Measurements from ENCODE around the gene COL18A1. TPM values are rescaled to one million over a fixed set of nuclear protein-coding genes. Genes with fewer than 3 reads are reported as not detected.

Gene COL18A1
- polyA plus RNA-seq, 1 donor (not counting 4 experiments of a cell fraction or from before 2014, with no cell fraction given), result 13.0 TPM

GRCh38 chr21:45364468-45365185, 40.3 kb upstream of the COL18A1 start:
- DNase-seq (ENCODE audit: low read depth, low spot score) (no peak), FAIRE-seq (no peak)
- Histone ChIP-seq H3K9ac (ENCODE audit: control insufficient read depth, extremely low read depth, insufficient read depth, low read length) (peak overlapping the region; percentile 43), H4K20me1 (ENCODE audit: control insufficient read depth, extremely low read depth, insufficient read depth, low read length) (no peaks in the 10 kb centered on the region), H3K4me1 (ENCODE audit: control insufficient read depth, extremely low read depth, insufficient read depth, low read length) (peaks cover 14% of the 10 kb centered on the region), H2AFZ (ENCODE audit: control insufficient read depth, low read length) (peak overlapping the region; percentile 14), H3K36me3 (ENCODE audit: control insufficient read depth in 2 of 2, extremely low read depth in 1 of 2, insufficient read depth in 2 of 2, low read length in 2 of 2) (no peaks in the 10 kb centered on the region), H3K4me3 (ENCODE audit: control insufficient read depth in 2 of 3, extremely low read depth in 1 of 3, insufficient read depth in 2 of 3, low read depth in 1 of 3, low read length in 3 of 3) (no peak overlapping the region), H3K9me3 (ENCODE audit: control insufficient read depth, low read depth, low read length) (no peaks in the 10 kb centered on the region), H3K79me2 (ENCODE audit: control insufficient read depth, insufficient read depth, low read length) (no peaks in the 10 kb centered on the region), H3K4me2 (ENCODE audit: control insufficient read depth, extremely low read depth, insufficient read depth, low read depth, low read length) (peak overlapping the region; percentile 45), H3K27ac (ENCODE audit: control insufficient read depth, insufficient read depth, low read length) (peak overlapping the region; percentile 66), H3K9me1 (ENCODE audit: control insufficient read depth, extremely low read depth, insufficient read depth, low read length) (no peaks in the 10 kb centered on the region), H3K27me3 (ENCODE audit: control insufficient read depth, extremely low read depth, insufficient read depth, low read length) (peaks cover 4% of the 10 kb centered on the region)
- TF ChIP-seq, protein P1, sequence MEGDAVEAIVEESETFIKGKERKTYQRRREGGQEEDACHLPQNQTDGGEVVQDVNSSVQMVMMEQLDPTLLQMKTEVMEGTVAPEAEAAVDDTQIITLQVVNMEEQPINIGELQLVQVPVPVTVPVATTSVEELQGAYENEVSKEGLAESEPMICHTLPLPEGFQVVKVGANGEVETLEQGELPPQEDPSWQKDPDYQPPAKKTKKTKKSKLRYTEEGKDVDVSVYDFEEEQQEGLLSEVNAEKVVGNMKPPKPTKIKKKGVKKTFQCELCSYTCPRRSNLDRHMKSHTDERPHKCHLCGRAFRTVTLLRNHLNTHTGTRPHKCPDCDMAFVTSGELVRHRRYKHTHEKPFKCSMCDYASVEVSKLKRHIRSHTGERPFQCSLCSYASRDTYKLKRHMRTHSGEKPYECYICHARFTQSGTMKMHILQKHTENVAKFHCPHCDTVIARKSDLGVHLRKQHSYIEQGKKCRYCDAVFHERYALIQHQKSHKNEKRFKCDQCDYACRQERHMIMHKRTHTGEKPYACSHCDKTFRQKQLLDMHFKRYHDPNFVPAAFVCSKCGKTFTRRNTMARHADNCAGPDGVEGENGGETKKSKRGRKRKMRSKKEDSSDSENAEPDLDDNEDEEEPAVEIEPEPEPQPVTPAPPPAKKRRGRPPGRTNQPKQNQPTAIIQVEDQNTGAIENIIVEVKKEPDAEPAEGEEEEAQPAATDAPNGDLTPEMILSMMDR (optimal IDR thresholded peaks at IDR 0.05 in 1 of 3, IDR thresholded peaks at IDR 0.05 in 1 of 3, conservative IDR thresholded peaks at IDR 0.05 in 1 of 3; ENCODE audit: extremely low read depth in 1 of 3, insufficient read depth in 2 of 3, low read length in 3 of 3), result no peak
- TF ChIP-seq EZH2 (IDR thresholded peaks at IDR 0.05; ENCODE audit: low read length), result no peak
- dilution Hi-C loops (cut with MboI; ENCODE audit: extremely low pct_ligation_motif_present, low sequenced_read_pairs), result no loop called here

DNA sequence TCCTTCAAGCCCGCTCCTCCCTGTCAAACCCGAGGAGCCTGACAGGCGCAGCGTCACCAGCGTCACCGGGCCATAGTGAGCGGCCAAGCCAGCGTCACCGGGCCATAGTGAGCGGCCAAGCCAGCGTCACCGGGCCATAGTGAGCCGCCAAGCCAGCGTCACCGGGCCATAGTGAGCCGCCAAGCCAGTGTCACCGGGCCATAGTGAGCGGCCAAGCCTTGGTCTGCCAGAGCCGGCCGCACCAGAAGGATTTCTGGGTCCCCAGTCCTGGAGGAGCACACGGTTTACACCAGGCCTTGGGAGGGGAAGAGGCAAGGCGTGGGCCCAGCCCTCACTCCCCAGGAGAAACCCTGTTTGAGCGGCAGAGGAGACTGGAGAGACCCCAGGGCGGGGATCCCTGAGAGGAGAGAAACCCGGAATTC, 39.8 kb upstream of the COL18A1 start:
- Histone ChIP-seq H3K9ac (ENCODE audit: control insufficient read depth, extremely low read depth, insufficient read depth, low read length) (no peak overlapping the region), H4K20me1 (ENCODE audit: control insufficient read depth, extremely low read depth, insufficient read depth, low read length) (no peaks in the 10 kb centered on the region), H2AFZ (ENCODE audit: control insufficient read depth, low read length) (no peak overlapping the region), H3K27ac (ENCODE audit: control insufficient read depth, insufficient read depth, low read length) (no peak overlapping the region), H3K4me1 (ENCODE audit: control insufficient read depth, extremely low read depth, insufficient read depth, low read length) (peaks cover 14% of the 10 kb centered on the region), H3K4me2 (ENCODE audit: control insufficient read depth, extremely low read depth, insufficient read depth, low read depth, low read length) (no peak overlapping the region), H3K9me1 (ENCODE audit: control insufficient read depth, extremely low read depth, insufficient read depth, low read length) (no peaks in the 10 kb centered on the region), H3K9me3 (ENCODE audit: control insufficient read depth, low read depth, low read length) (no peaks in the 10 kb centered on the region), H3K4me3 (ENCODE audit: control insufficient read depth in 2 of 3, extremely low read depth in 1 of 3, insufficient read depth in 2 of 3, low read depth in 1 of 3, low read length in 3 of 3) (no peak overlapping the region), H3K27me3 (ENCODE audit: control insufficient read depth, extremely low read depth, insufficient read depth, low read length) (peaks cover 4% of the 10 kb centered on the region), H3K79me2 (ENCODE audit: control insufficient read depth, insufficient read depth, low read length) (no peaks in the 10 kb centered on the region), H3K36me3 (ENCODE audit: control insufficient read depth in 2 of 2, extremely low read depth in 1 of 2, insufficient read depth in 2 of 2, low read length in 2 of 2) (no peaks in the 10 kb centered on the region)
- no peak for TF ChIP-seq EZH2 (IDR thresholded peaks at IDR 0.05; ENCODE audit: low read length)
- TF ChIP-seq, protein P1 (optimal IDR thresholded peaks at IDR 0.05 in 1 of 3, IDR thresholded peaks at IDR 0.05 in 1 of 3, conservative IDR thresholded peaks at IDR 0.05 in 1 of 3; ENCODE audit: extremely low read depth in 1 of 3, insufficient read depth in 2 of 3, low read length in 3 of 3), result no peak
- FAIRE-seq (no peak), DNase-seq (ENCODE audit: low read depth, low spot score) (no peak)
- dilution Hi-C loops (cut with MboI; ENCODE audit: extremely low pct_ligation_motif_present, low sequenced_read_pairs), result no loop called here

Measured in keratinocyte (primary cell).